WTC11 (cell line): Measurements from ENCODE around the gene SORD.

Experiments used
- IRF2 ChIP-seq: sonication (generic); formaldehyde crosslinking; IDR thresholded peaks from 2 replicates; pipeline ENCODE4 v1.8.0; 2022; ENCODE audit warnings: low read depth, missing genetic modification reagents, borderline replicate concordance
- NFYB ChIP-seq: sonication (generic); formaldehyde crosslinking; conservative IDR thresholded peaks from 2 replicates; pipeline ENCODE4 v1.8.0; 2022; ENCODE audit warnings: low read depth, missing genetic modification reagents
- OVOL2 ChIP-seq: fragments of 250-450 bp; sonication (Bioruptor Pico); IDR thresholded peaks from 2 replicates; pipeline ENCODE4 v1.9.0; 2021; ENCODE audit warnings: mild to moderate bottlenecking, borderline replicate concordance
- RORB ChIP-seq: fragments of 250-450 bp; sonication (Bioruptor Pico); IDR thresholded peaks from 2 replicates; pipeline ENCODE4 v1.9.0; 2021; ENCODE audit warnings: mild to moderate bottlenecking
- TF ChIP-seq, protein P1 (sequence below): fragments of 200-600 bp; IDR thresholded peaks from 2 replicates; pipeline ENCODE4 v1.8.0; 2022; ENCODE audit warnings: antibody characterized with exemption
- TF ChIP-seq, protein P2 (sequence below): sonication (generic); formaldehyde crosslinking; conservative IDR thresholded peaks from 2 replicates; pipeline ENCODE4 v1.8.1; 2022; ENCODE audit warnings: mild to moderate bottlenecking, missing genetic modification reagents
- TF ChIP-seq, protein P3 (sequence below): sonication (generic); formaldehyde crosslinking; IDR thresholded peaks from 2 replicates; pipeline ENCODE4 v1.8.0; 2022; ENCODE audit warnings: mild to moderate bottlenecking, missing genetic modification reagents
- TF ChIP-seq, protein P4 (sequence below): sonication (generic); formaldehyde crosslinking; IDR thresholded peaks from 2 replicates; pipeline ENCODE4 v1.8.1; 2023; ENCODE audit warnings: mild to moderate bottlenecking, missing genetic modification reagents, borderline replicate concordance
- TF ChIP-seq, protein P5 (sequence below): sonication (generic); formaldehyde crosslinking; IDR thresholded peaks from 2 replicates; pipeline ENCODE4 v1.8.0; 2022; ENCODE audit warnings: mild to moderate bottlenecking, missing genetic modification reagents

DNA sequence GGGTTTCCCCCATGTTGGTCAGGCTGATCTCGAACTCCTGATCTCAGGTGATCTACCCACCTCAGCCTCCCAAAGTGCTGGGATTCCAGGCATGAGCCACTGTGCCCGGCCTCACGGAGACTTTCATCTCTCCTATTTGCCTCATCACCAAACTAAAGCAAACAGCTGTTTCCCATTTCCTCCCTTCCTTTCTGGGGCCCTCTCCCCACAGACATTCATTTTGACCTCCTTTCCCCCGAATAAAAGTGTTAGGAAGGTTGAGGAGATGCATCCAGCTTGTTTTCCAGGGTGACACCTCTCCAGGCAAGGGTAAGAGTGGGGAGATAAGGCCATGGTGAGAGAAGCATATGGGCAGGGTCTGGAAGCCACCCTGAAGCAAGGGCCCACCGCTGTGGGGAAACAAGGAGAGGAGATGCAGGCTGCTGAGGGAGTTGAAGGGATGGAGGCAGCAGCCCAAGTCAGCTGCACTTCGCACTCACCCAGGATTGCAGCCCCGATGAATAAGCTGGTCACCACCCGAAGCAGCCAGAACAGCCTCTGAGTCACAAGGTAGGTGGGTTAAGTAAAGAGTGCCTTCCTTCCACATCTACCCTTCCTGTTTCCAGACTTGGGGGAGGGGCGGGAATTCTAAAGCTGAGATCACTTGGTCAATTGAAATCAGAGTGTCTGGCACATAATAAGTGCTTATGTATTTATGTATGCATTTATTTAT lies 98.9 kb downstream of the SORD start:
- TF ChIP-seq, protein P1, sequence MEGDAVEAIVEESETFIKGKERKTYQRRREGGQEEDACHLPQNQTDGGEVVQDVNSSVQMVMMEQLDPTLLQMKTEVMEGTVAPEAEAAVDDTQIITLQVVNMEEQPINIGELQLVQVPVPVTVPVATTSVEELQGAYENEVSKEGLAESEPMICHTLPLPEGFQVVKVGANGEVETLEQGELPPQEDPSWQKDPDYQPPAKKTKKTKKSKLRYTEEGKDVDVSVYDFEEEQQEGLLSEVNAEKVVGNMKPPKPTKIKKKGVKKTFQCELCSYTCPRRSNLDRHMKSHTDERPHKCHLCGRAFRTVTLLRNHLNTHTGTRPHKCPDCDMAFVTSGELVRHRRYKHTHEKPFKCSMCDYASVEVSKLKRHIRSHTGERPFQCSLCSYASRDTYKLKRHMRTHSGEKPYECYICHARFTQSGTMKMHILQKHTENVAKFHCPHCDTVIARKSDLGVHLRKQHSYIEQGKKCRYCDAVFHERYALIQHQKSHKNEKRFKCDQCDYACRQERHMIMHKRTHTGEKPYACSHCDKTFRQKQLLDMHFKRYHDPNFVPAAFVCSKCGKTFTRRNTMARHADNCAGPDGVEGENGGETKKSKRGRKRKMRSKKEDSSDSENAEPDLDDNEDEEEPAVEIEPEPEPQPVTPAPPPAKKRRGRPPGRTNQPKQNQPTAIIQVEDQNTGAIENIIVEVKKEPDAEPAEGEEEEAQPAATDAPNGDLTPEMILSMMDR: no peak
- TF ChIP-seq, protein P2, sequence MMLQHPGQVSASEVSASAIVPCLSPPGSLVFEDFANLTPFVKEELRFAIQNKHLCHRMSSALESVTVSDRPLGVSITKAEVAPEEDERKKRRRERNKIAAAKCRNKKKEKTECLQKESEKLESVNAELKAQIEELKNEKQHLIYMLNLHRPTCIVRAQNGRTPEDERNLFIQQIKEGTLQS (CRISPR knock-in tag): no peak
- TF ChIP-seq NFYB (CRISPR knock-in tag) (no peak), IRF2 (no peak), OVOL2 (CRISPR knock-in tag) (no peak), RORB (CRISPR knock-in tag) (no peak)
- TF ChIP-seq, protein P3, sequence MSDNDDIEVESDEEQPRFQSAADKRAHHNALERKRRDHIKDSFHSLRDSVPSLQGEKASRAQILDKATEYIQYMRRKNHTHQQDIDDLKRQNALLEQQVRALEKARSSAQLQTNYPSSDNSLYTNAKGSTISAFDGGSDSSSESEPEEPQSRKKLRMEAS (CRISPR knock-in tag): no peak
- TF ChIP-seq, protein P4, sequence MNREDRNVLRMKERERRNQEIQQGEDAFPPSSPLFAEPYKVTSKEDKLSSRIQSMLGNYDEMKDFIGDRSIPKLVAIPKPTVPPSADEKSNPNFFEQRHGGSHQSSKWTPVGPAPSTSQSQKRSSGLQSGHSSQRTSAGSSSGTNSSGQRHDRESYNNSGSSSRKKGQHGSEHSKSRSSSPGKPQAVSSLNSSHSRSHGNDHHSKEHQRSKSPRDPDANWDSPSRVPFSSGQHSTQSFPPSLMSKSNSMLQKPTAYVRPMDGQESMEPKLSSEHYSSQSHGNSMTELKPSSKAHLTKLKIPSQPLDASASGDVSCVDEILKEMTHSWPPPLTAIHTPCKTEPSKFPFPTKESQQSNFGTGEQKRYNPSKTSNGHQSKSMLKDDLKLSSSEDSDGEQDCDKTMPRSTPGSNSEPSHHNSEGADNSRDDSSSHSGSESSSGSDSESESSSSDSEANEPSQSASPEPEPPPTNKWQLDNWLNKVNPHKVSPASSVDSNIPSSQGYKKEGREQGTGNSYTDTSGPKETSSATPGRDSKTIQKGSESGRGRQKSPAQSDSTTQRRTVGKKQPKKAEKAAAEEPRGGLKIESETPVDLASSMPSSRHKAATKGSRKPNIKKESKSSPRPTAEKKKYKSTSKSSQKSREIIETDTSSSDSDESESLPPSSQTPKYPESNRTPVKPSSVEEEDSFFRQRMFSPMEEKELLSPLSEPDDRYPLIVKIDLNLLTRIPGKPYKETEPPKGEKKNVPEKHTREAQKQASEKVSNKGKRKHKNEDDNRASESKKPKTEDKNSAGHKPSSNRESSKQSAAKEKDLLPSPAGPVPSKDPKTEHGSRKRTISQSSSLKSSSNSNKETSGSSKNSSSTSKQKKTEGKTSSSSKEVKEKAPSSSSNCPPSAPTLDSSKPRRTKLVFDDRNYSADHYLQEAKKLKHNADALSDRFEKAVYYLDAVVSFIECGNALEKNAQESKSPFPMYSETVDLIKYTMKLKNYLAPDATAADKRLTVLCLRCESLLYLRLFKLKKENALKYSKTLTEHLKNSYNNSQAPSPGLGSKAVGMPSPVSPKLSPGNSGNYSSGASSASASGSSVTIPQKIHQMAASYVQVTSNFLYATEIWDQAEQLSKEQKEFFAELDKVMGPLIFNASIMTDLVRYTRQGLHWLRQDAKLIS (CRISPR knock-in tag): no peak
- TF ChIP-seq, protein P5, sequence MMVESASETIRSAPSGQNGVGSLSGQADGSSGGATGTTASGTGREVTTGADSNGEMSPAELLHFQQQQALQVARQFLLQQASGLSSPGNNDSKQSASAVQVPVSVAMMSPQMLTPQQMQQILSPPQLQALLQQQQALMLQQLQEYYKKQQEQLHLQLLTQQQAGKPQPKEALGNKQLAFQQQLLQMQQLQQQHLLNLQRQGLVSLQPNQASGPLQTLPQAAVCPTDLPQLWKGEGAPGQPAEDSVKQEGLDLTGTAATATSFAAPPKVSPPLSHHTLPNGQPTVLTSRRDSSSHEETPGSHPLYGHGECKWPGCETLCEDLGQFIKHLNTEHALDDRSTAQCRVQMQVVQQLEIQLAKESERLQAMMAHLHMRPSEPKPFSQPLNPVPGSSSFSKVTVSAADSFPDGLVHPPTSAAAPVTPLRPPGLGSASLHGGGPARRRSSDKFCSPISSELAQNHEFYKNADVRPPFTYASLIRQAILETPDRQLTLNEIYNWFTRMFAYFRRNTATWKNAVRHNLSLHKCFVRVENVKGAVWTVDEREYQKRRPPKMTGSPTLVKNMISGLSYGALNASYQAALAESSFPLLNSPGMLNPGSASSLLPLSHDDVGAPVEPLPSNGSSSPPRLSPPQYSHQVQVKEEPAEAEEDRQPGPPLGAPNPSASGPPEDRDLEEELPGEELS (CRISPR knock-in tag): no peak
